A673 (cell line): ENCODE data around the gene TTC39B. TPM values are rescaled to one million over a fixed set of nuclear protein-coding genes. Genes with fewer than 3 reads are reported as not detected.

ENCODE experiments used
- BruUV-seq: library from RNA; stranded (reverse); fragments of 400-500 nt; replicated peaks from 2 replicates; lab custom pipeline; 2021; lab: Mats Ljungman, UMichigan
- CTCF ChIA-PET: fragments of 300-600 bp; sonication (Branson Sonifier 250); formaldehyde crosslinking; loops from one replicate; lab custom pipeline; 2022; ENCODE audit warnings: antibody characterized with exemption; lab: Charles Lee
- POLR2A ChIA-PET: fragments of 300-600 bp; sonication (Branson Sonifier 250); formaldehyde crosslinking; loops from one replicate; lab custom pipeline; 2022; ENCODE audit warnings: antibody characterized with exemption; ENCODE audit not compliant: low non-redundant PET; lab: Charles Lee
- DNase-seq: peaks from one replicate; pipeline ENCODE4 v3.0.0-alpha.2; 2015; ENCODE audit warnings: low spot score
- H3K27ac ChIP-seq: fragments of 200-600 bp; sonication (generic); 2 replicates; pipeline ENCODE4 v1.5.1; 2016; ENCODE audit warnings: mixed run types, low read depth, mild to moderate bottlenecking, mixed read lengths, antibody characterized with exemption, low read length; ENCODE audit not compliant: poor library complexity, severe bottlenecking
- H3K27me3 ChIP-seq: fragments of 200-600 bp; sonication (generic); replicated peaks from 2 replicates; pipeline ENCODE4 v1.6.1; 2017; ENCODE audit warnings: mixed run types, low read depth, mild to moderate bottlenecking, mixed read lengths, antibody characterized with exemption, low read length; ENCODE audit not compliant: insufficient read depth, poor library complexity
- H3K36me3 ChIP-seq: fragments of 200-600 bp; sonication (generic); 2 replicates; pipeline ENCODE4 v1.6.1; 2016; ENCODE audit warnings: mixed run types, mild to moderate bottlenecking, mixed read lengths, antibody characterized with exemption, low read length; ENCODE audit not compliant: insufficient read depth, poor library complexity, severe bottlenecking
- H3K4me1 ChIP-seq: fragments of 200-600 bp; sonication (generic); 2 replicates; pipeline ENCODE4 v1.6.1; 2017; ENCODE audit warnings: mixed run types, mild to moderate bottlenecking, mixed read lengths, antibody characterized with exemption, low read length; ENCODE audit not compliant: insufficient read depth, poor library complexity, severe bottlenecking
- H3K4me3 ChIP-seq: fragments of 200-600 bp; sonication (generic); 2 replicates; pipeline ENCODE4 v1.5.1; 2016; ENCODE audit warnings: low read depth, mixed run types, mild to moderate bottlenecking, mixed read lengths, low read length; ENCODE audit not compliant: poor library complexity, severe bottlenecking
- H3K9me3 ChIP-seq: fragments of 200-600 bp; sonication (generic); 2 replicates; pipeline ENCODE4 v1.6.1; 2016; ENCODE audit warnings: mixed run types, low read depth, mild to moderate bottlenecking, mixed read lengths, antibody characterized with exemption, low read length; ENCODE audit not compliant: poor library complexity, severe bottlenecking
- EZH2 ChIP-seq: fragments of 200-600 bp; sonication (generic); IDR thresholded peaks from 2 replicates; pipeline ENCODE4 v1.6.1; 2017; ENCODE audit warnings: borderline replicate concordance, low read depth, mild to moderate bottlenecking, mixed read lengths, antibody characterized with exemption, low read length; ENCODE audit not compliant: poor library complexity, severe bottlenecking
- intact Hi-C: fragments of 100-400 bp; cut with micrococcal nuclease; formaldehyde crosslinking; loops from one replicate; pipeline ENCODE4 v1.10.0; 2022; ENCODE audit not compliant: unreplicated experiment
- total RNA-seq: library from RNA; stranded (reverse); gene quantifications from 2 replicates; pipeline ENCODE4 v1.2.3, GENCODE V29; 2021
- TF ChIP-seq, protein P1 (sequence below): fragments of 300-800, 200-600 bp; sonication (generic); conservative IDR thresholded peaks from 2 replicates; pipeline ENCODE4 v1.5.1; 2017; ENCODE audit warnings: low read depth, mild to moderate bottlenecking, antibody characterized with exemption, low read length, moderate library complexity, mixed read lengths

TTC39B gene
- total RNA-seq, 1 experiment from 2014 or later = 0.52 TPM

DNA sequence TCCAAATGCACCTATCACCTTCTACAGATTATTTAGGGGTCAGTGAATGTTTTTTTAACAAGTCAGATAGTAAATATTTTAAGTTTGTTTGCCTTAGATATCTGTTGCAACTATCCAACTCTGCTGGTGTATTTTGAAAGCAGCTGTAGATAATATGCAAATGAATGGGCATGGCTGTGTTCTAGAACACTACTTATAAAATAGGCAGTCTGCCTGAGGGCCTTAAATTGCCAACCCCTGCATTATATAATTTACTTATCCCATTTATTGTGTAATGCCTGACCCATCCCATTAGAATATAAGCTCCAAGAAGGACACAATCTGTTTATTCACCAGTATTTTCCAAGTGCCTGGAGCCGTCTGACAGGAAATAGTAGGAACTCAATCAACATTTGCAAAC is 149.0 kb downstream of the TTC39B start:
- ChIA-PET CTCF (no interaction called here), POLR2A (no interaction called here)
- intact Hi-C loops = no loop called here
- TF ChIP-seq, protein P1, sequence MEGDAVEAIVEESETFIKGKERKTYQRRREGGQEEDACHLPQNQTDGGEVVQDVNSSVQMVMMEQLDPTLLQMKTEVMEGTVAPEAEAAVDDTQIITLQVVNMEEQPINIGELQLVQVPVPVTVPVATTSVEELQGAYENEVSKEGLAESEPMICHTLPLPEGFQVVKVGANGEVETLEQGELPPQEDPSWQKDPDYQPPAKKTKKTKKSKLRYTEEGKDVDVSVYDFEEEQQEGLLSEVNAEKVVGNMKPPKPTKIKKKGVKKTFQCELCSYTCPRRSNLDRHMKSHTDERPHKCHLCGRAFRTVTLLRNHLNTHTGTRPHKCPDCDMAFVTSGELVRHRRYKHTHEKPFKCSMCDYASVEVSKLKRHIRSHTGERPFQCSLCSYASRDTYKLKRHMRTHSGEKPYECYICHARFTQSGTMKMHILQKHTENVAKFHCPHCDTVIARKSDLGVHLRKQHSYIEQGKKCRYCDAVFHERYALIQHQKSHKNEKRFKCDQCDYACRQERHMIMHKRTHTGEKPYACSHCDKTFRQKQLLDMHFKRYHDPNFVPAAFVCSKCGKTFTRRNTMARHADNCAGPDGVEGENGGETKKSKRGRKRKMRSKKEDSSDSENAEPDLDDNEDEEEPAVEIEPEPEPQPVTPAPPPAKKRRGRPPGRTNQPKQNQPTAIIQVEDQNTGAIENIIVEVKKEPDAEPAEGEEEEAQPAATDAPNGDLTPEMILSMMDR = no peak
- TF ChIP-seq EZH2 = no peak
- peaks cover 19% of the 10 kb centered on the region for H3K4me1 ChIP-seq
- no peak for DNase-seq
- no peak overlapping the region for H3K27ac ChIP-seq
- no peaks in the 10 kb centered on the region for H3K27me3 ChIP-seq
- no peaks in the 10 kb centered on the region for H3K9me3 ChIP-seq
- no peaks in the 10 kb centered on the region for H3K36me3 ChIP-seq
- H3K4me3 ChIP-seq = no peak overlapping the region
- no TSS peak for BruUV-seq

DNA sequence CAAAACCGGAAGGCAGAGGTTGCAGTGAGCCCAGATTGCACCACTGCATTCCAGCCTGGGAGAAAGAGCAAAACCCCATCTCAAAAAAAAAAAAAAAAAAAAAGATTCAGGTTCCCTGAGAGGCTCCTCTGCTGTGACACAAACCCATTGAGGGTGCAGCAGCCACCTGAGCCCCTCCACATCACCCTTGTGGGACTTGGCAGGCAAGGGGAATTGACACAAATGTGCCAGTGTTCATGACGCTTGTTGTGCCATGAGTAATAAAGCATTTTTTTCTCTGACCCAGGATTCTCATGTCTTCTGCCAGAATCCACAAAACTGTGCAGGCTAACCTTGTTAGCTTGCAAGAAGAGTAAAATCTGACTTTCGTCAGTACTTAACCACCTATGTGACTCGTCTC is 149.6 kb downstream of the TTC39B start:
- no peak overlapping the region for H3K27ac ChIP-seq
- H3K4me3 ChIP-seq = no peak overlapping the region
- ChIA-PET CTCF (no interaction called here), POLR2A (interaction anchor here (0.6 kb wide), 1 partner anchor 13 kb away, joined by 6 read pairs; no protein-coding TSS in a partner anchor)
- H3K36me3 ChIP-seq = no peaks in the 10 kb centered on the region
- BruUV-seq = no TSS peak
- TF ChIP-seq, protein P1 = no peak
- TF ChIP-seq EZH2 = no peak
- H3K9me3 ChIP-seq = no peaks in the 10 kb centered on the region
- intact Hi-C loops = no loop called here
- H3K4me1 ChIP-seq = peaks cover 19% of the 10 kb centered on the region
- DNase-seq = no peak
- H3K27me3 ChIP-seq = no peaks in the 10 kb centered on the region

DNA sequence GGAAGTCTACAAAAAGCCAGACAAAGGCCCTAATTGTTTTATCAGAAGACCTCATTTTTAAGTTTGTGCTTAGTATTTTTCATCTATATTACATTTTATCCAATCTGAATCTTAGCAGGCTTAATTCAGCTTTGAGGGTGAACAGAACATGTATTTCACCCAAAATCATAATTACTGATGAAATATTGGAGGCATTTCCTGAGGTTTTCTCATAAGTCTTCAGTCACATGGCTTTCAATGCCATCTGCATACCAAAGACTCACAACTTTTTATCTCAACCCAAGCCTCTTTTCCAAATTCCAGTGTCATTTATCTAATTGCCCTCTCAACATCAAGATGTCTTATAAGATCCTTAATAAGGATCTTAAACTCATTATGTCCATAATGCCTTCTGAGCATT is 150.8 kb downstream of the TTC39B start:
- ChIA-PET CTCF (no interaction called here), POLR2A (no interaction called here)
- DNase-seq = peak; percentile 7
- TF ChIP-seq, protein P1 = no peak
- TF ChIP-seq EZH2 = no peak
- Histone ChIP-seq H3K9me3 (no peaks in the 10 kb centered on the region), H3K27me3 (no peaks in the 10 kb centered on the region), H3K36me3 (no peaks in the 10 kb centered on the region), H3K4me1 (peaks cover 19% of the 10 kb centered on the region), H3K4me3 (no peak overlapping the region), H3K27ac (peak overlapping the region; percentile 51)
- intact Hi-C loops = no loop called here
- BruUV-seq = no TSS peak
